Kidney epithelial cell (primary cell): ENCODE results near the gene PIEZO2. TPM values are rescaled to one million over a fixed set of nuclear protein-coding genes. Genes with fewer than 3 reads are reported as not detected.

Source experiments
- DNase-seq: peaks from one replicate; pipeline ENCODE4 v3.0.0-alpha.2; 2010; ENCODE audit warnings: low read depth
- H3K27me3 ChIP-seq: 2 replicates; pipeline ENCODE4 v1.6.0; 2011; ENCODE audit warnings: low read length; ENCODE audit not compliant: control insufficient read depth, insufficient read depth
- H3K36me3 ChIP-seq: 2 replicates; pipeline ENCODE4 v1.5.1; 2011; ENCODE audit warnings: low read length; ENCODE audit not compliant: control insufficient read depth, insufficient read depth
- H3K4me3 ChIP-seq: 2 replicates; pipeline ENCODE4 v1.5.1; 2011; ENCODE audit warnings: low read depth, mild to moderate bottlenecking, control low read depth, low read length
- CTCF ChIP-seq: IDR thresholded peaks from 2 replicates; pipeline ENCODE4 v1.5.1; 2011; ENCODE audit warnings: mild to moderate bottlenecking, moderate library complexity, low read length, control low read depth, inconsistent platforms; ENCODE audit not compliant: insufficient read depth, poor library complexity, severe bottlenecking
- total RNA-seq: library from RNA; depleted of rRNA; stranded (reverse); fragments of >200 nt; gene quantifications from 2 replicates; pipeline ENCODE4 v1.2.3, GENCODE V29; 2015

Gene PIEZO2
- total RNA-seq, 1 donor from 2014 or later: 1.8 TPM

DNA sequence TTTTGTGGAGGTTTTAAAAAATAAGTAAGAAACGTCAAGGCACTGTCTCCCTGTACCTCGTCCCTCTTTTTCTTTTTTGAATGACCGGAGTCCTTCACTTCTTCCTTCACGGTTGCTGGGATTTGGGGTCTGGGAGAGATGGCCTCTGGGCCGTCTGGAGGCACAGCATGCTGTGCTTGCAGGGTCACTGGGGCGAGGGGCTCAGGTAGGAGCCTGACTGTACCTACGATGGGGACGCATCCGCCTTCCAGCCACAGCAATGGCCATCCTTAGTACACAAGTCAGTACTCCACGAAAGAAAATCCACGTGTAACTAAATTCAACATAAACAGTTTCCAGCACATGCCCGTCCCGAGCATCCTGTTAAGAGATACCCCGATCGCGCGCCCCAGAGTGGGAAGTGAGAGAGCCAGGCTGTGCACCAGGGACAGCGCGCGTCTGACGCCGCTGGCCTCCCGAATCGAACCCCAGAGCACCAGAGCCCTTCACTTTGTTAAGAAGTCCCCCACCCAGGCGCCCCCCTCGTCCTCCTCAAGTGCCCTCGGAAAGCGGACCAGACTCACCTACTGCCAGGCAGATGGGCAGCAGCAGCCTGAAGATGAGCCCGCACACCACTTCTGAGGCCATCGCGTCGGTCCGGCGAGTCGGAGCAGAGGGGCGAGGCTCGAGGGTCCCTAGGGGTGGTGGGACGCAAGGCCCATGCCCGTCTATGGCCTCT is 1.2 kb downstream of the PIEZO2 start:
- H3K4me3 ChIP-seq: peak overlapping the region; percentile 12
- no peak for TF ChIP-seq CTCF
- peaks cover 51% of the 10 kb centered on the region for H3K27me3 ChIP-seq
- no peaks in the 10 kb centered on the region for H3K36me3 ChIP-seq
- no peak for DNase-seq

GRCh38 chr18:11147371-11147951 is 1.9 kb downstream of the PIEZO2 start:
- no peak for DNase-seq
- H3K27me3 ChIP-seq: peaks cover 51% of the 10 kb centered on the region
- H3K4me3 ChIP-seq: no peak overlapping the region

GRCh38 chr18:11146947-11147345 is 2.4 kb downstream of the PIEZO2 start:
- Histone ChIP-seq H3K27me3 (peaks cover 51% of the 10 kb centered on the region), H3K36me3 (no peaks in the 10 kb centered on the region), H3K4me3 (no peak overlapping the region)
- TF ChIP-seq CTCF: no peak
- no peak for DNase-seq

More at GRCh38 chr18:11147371-11147951, 1.9 kb downstream of the PIEZO2 start:
- H3K36me3 ChIP-seq: no peaks in the 10 kb centered on the region
- no peak for TF ChIP-seq CTCF

DNA sequence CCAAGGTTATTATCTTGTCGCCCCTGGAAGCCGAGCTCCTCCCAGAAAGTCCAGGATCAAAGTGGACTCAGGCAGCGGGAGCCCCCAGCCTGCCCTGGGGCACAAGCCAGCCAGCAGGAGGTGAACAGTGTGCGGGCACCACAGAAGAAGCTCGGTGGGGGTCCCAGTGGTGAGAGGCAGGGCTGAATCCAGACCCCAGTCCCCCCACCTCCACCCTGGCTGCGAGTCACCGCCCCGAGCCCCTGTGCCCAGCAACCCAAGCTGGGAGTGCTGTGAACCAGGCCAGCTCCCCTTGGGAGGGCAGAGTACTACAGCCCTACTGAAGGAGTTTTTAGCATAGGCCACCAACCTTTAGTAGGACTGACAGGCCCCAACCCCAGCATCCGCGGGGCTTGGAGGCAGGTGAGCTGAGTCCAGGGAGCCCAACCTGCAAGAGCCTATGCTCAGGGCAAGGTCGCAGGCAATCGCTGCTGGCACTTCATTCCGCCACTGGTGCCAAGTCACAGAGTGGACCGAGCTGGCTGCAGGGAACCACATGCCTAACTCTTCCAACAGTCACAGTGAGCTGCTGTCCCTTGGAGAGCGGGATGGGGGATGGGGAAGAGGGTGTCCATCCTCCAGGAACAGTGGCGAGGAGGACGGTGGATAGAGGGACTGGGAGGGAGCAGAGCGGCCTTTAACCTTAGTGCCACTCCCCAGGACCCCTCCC is 3.0 kb downstream of the PIEZO2 start:
- Histone ChIP-seq H3K36me3 (no peaks in the 10 kb centered on the region), H3K27me3 (peaks cover 51% of the 10 kb centered on the region), H3K4me3 (no peak overlapping the region)
- DNase-seq: no peak
- TF ChIP-seq CTCF: no peak

- DNase-seq: no peak
- Histone ChIP-seq H3K4me3 (no peak overlapping the region), H3K27me3 (peaks cover 51% of the 10 kb centered on the region), H3K36me3 (no peaks in the 10 kb centered on the region)
- no peak for TF ChIP-seq CTCF
Measured at GRCh38 chr18:11145413-11146191, 3.8 kb downstream of the PIEZO2 start.
